Stimulated activated CD8-positive, alpha-beta memory T cell treated with anti-CD3 and anti-CD28 coated beads, Interleukin-12 subunit alpha, Interleukin-12 subunit beta, amount 100 ng/mL, for 4 hours (primary cell): ENCODE results near the gene WFDC12.
"Not testable (repeated sequence)": the region's sequence is repeated elsewhere in the genome, so short reads cannot be mapped to it uniquely, and the experiment has no call there.

Source experiments
- DNase-seq: peaks from one replicate; pipeline ENCODE4 v3.0.0-alpha.2; 2020; ENCODE audit warnings: low read depth

The WFDC12 gene, protein sequence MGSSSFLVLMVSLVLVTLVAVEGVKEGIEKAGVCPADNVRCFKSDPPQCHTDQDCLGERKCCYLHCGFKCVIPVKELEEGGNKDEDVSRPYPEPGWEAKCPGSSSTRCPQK

DNA sequence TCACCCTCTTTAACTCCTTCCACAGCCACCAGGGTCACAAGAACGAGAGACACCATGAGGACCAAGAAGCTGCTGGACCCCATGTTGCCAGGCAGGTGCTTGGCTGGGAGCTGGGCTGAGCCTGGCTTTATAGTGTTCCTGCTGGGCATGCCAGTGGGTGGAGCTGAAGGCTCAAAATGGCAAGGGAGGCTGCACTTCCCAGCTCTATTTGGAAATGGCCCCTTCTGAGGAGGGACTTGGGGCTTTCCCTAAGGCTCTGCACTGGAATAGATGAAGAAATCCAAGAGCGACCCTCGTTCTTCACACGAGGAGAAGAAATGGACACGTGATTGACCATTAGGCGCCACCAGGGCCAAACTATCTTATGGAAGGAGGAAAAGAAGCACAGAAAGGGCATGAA, at the start of gene WFDC12:
TSS of gene WFDC12 (minus strand) at position 101 of the 400 bp plus-strand sequence. CDS start at position 83, 18 bp downstream.
- no peak for DNase-seq

DNA sequence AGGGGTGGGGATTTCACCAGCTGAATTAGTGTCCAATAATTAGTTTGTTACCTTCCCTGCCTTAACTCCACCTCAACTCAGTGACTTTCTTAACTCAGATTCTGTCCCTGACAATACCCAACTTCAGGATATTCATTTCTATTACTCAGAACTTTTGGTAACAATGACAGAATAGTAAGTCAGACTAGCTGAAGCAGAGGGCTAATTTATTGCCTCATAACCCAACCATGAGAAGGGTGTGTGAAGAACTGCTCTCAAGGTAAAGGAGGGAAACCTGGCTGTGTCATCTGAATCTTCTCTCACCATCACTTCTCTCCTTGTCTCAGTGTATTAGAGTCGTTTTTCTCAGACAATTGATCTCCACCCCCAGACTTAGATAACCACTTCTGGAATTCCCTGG, 49.3 kb upstream of the WFDC12 start:
- no peak for DNase-seq

DNA sequence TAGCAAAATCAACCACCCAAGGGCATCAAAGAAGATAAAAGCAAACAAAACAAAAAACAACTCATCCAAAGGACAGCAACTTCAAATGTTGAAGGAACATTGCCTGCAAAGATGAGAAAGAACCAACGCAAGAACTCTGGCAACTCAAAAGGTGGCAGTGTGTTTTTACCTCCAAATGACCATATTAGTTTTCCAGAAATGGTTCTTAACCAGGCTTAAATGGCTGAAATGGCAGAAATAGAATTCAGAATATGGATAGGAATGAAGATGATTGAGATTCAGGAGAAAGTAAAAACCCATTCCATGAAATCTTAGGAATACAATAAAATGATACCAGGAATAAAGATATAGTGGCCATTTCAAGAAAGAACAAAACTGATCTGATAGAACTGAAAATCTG, 40.6 kb upstream of the WFDC12 start:
- no peak for DNase-seq

DNA sequence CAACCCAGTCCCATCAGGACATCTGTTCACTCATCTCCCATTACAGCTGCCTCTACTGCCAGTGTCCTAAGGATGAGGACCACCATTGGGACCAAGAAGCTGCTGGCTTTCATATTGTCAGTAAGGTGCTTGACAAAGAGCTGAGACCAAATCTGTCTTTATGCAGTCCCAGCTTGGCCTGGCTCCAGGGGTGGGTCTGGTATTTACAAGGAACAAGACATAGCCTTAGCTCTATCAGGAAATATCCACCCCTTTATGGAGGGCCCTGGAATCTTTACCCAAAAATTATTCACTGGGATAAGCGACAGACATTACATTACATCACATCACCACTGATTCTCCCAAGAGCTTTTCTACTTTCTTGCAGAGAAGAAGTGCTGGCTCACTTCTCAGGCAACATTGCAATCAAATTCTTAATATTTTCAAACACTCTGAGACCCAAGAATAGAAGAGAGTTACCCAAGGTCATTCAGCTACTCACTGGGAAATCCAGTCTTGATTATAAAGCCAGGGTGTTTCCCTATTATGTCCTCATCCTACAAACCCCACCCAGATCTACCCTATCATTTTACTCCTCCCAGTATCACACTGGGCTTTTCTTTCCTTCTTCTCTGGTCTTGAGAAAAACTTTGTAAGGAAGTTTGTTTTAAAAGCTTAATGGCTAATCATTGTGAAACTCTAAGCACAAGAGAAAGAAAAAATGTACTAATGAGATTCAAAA, 39.0 kb upstream of the WFDC12 start:
- no peak for DNase-seq

DNA sequence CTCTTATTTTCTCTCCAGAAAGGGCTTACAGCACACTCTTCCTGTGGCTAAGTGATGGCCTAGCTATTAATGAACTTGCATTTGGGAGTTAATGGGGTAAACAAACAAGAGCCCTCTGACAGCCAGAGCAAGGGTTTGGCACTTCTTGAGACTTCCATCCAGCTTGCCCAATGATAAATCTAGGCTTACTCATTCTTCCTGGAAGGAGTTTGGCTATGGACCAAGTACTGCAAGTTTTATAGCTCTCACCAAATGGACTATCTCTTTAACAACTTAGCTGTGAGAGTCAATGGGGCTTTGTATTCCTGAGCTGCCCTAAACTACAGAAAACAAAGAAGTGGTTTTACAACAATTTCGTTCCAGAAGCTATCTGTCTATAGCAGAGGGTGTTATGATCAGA, 33.7 kb upstream of the WFDC12 start:
- no peak for DNase-seq

DNA sequence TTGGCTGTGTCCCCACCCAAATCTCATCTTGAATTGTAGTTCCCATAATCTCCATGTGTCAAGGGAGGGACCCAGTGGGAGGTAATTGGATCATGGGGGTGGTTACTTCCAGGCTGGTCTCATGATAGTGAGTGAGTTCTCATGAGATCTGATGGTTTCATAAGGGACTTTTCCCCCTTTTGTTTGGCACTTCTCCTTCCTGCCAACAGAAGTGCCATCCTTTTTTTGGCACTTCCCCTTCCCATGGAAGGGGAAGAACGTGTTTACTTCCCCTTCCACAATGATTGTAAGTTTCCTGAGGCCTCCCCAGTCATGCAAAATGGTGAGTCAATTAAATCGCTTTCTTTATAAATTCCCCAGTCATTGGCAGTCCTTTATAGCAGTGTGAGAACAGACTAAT, 32.4 kb upstream of the WFDC12 start:
- DNase-seq = no peak

DNA sequence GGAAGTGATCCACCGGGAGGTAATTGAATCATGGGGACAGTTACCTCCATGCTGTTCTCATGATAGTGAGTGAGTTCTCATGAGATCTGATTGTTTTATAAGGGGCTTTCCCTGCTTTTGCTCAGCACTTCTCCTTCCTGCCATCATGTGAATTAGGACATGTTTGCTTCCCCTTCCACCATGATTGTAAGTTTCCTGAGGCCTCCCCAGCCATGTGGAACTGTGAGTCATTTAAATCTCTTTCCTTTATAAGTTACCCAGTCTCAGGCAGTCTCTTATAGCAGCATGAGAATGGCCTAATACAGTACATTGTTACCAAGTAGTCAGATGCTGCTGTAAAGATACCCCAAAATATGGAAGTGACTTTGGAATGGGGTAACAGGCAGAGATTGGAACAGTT, 30.5 kb upstream of the WFDC12 start:
- DNase-seq = not testable (repeated sequence)

DNA sequence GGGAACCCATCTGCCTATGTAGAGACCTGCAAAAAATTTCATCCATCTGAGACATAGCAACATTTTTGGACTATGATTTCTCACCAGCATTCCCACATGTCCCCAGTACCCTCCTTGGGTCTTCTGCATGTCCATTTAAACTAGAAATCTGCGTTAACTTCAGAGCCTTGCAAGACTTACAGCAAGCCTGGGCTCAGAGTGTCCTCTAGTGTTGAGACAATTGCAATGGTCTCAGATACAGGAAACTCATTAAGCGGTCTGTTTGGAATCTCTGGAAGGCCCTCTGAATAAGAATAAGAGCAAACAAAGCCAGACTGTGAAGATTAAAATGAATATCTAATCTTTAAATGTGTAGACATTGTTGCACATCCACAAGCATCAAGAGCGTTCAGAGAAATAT, 29.9 kb upstream of the WFDC12 start:
- DNase-seq = no peak

DNA sequence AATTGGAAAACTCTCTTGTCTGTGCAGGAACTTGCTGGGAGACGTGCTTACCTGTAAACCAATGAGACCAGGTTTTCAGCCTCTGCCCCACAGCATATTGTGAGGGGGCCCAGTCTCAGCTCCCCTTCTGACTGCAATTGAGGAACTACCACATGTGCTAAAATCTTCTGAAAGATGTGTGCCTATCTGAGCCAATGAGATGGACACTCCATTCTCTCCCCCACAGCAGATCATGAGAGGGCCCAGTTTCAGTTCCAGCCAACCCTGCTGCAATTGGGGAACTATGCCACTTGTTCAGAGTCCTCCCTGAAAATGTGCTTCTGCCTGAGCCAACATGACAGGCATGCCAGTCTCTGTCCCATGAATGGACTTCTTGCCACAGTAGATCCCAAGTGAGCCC, 29.5 kb upstream of the WFDC12 start:
- DNase-seq = no peak

DNA sequence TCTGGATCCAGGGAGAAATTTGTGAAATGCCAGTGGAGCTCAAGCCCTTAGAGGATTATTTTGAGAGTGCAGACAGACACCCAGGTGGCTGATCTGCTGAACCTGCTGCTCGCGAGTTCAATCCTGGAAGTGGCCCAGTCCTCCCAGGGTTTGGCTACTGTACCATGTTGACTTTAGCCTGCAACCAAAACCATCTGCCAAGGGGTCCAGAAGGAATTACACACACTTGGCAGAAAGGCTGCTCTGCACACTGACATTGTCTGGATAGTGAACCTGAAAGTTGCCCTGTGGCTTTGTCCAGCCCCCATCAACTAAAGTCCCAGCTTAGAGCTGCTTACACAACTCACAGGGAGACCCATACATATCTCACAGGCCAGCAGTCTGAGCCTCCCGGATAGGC, 28.9 kb upstream of the WFDC12 start:
- no peak for DNase-seq

DNA sequence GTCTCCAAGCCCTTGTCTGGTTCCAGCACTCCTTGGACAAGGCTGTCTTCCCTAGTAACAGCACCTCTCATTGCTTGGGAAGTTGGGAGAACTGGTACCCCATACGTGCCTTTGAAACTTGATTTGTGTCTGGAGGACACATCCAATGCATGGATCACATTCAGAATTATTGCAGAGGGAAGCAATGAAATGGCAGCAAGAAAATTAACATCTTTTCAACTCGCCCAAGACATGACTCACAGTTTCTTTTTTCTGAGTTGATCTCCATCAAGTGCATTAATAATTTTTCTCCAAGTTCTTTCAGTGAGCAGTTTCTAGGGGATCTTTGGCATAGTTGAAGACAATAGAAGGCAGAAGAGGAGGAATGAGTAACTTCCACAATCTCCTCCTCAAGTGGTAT, 28.1 kb upstream of the WFDC12 start:
- no peak for DNase-seq

DNA sequence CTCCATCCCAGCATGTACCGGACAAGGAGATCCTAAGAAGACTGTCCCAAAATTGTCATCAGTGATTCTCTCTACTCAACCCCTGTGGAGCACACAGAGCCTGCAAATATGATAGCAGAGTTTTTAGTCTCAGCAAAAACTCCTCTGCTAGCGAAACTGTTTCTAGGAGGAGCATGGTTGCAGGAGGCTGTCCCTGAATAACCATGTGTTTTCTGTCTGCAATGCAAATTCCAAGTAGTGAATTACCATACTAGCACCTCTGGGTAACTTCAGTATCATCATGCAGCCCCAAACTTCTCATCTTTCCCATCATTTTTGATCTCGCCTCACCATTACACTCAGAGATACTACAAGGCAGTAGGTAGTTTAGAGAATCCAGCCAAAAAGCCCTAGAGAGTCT, 24.8 kb upstream of the WFDC12 start:
- DNase-seq = no peak

DNA sequence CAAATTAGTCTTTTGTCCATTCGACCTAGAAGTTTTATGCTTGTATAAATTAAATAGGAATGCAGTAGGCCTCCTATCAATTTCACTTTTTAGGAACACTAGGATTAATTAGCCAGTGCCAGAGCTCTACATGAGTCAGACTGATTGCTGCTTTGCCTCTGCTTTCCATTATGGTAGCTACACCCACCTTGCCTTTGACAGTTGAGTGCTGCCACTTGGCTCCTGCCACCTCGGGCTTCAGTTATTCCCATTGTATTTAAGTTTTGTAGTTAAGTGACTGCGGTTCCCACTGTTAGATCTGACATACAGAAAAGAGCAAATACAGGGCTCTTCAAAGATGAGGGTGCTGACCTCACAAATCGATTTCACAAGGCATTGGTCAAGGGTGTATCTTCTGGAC, 16.6 kb upstream of the WFDC12 start:
- no peak for DNase-seq

DNA sequence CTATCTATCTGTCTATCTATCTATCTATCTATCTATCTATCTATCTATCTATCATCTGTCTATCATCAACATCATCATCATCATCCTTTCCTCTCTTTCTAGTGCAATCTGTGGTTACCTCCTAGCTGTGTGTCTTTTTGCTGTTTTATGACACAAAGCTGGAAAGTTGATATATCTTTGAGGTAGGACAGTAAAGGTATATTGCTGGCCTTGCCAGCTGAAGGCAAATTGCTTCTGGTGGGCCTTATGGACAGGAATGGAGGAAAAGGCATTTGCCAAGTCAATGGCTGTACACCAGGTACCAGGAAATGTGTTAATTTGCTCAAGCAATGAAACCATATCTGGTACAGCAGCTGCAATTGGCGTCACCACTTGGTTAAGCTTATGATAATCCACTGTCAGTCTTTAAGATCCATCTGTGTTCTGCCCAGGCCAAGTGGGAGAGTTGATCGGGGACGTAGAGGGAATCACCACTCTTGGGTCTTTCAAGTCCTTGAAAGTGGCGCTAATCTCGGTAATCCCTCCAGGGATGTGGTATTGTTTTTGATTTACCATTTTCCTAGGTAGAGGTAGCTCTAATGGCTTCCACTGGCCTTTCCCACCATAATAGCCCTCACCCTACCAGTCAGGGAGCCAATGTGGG, 15.6 kb upstream of the WFDC12 start:
- not testable (repeated sequence) for DNase-seq

DNA sequence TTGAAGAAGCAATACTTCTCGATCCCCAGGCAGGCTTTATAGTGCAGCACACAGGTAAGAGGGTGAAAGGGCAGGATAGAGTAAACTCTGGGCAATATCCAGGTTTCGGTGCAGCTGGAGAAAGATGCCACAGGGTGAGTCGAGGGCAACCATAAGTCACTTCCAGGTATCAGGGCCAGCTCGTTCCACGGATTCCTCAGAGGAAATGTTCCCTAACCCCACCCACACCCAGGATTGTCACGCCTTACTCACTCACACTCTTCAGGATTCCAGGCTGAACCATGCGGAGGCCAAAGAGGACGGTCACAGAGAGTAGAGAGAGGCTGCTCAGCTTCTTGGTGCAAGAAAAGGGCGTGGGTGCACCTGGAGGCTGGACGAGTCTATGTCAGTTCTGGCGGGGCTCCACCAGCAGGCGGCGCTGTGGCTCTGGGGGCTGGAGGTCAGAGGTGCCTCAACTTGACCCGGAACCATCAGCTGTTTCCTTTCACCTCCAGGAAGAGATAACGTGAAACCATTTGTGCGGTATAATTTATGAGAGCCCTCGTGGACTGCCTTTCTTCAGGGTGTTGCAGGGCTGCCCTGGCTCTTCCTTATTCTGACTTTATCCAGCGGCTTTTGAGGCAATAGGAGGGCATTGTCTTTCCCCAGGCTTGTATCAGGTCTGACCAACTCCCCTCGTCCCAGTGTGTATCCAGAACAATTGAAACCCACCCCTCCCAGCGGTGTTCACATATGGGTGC, 14.5 kb upstream of the WFDC12 start:
- DNase-seq = no peak

DNA sequence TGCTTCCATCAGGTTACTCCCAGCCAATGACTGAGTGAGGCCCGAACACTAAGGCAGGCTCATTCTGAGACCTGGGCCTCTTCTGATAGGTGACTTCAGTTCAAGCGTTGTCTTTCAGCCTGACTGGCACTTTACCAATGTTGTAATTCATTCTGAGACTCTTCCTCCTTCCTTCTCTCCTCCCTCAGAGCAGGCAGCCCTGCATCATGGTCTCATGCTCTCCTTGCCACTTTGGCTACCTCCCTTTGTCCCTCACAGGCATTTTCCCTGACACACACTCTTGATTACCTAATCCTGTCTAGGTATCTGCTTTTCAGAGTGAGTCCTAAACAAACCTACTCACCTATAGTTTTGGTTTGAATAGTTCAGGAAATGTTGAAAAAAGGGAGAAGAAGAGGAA, 12.6 kb upstream of the WFDC12 start:
- no peak for DNase-seq

DNA sequence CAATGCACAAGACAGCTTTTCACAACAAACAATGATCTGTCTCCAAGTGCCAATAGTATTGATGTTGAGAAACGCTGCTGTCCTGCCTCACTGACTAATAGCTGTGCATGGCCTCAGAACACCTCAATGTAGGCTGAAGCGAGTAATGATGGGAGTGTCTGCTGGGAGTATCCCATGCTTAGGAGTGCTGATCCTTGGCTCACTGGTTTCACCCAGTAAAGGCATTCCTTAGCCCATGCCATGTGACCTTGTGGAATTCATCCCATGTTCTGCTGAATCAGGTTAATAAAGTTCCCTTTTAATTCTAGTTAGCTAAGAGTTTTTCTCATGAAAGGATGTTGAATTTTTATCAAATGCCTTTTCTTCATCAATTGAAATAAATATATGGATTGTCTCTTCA, 3.8 kb upstream of the WFDC12 start:
- DNase-seq = no peak

DNA sequence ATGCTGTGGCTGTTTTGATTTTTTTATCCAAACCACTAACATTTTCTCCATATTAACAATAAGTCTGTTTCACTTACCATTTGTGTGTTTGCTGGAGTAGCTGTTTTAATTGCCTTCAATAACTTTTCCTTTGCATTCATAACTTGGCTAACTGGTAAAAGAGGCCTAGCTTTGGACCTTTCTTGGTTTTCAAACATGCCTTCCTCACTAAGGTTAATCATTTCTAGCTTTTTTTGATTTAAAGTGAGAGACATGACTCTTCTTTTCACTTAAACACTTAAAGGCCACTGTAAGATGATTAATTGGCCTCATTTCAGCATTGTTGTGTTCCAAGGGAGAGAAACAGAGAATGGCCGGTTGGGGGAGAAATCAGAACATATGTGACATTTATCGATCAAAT, 2.9 kb downstream of the WFDC12 start:
- DNase-seq = no peak

DNA sequence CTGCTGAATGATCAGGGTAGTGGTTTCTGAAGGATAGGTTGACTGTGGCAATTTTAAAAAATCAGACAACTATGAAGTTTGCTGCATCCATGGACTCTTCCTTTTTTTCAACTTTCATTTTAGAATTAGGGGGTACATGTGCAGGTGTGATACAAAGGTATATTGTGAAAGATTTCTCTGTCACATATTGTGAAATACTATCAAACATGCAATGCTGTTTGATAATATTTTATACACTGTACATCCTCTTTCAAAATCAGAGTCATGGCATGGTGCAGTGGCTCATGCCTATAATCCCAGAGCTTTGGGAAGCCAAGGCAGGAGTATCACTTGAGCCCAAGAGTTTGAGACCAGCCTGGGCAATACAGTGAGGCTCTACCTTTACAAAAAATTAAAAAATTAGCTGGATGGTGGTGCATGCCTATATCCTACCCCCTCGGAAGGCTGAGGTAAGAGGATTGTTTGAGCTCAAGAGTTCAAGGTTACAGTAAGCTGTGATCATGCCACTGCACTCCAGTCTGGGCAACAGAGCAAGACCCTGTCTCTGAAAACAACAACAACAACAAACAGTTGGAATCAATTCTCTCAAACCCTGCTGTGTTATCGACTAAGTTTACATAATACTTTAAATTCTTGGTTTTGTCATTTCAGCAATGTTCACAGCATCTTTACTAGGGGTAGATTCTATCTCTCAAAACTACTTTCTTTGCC, 4.6 kb downstream of the WFDC12 start:
- no peak for DNase-seq

DNA sequence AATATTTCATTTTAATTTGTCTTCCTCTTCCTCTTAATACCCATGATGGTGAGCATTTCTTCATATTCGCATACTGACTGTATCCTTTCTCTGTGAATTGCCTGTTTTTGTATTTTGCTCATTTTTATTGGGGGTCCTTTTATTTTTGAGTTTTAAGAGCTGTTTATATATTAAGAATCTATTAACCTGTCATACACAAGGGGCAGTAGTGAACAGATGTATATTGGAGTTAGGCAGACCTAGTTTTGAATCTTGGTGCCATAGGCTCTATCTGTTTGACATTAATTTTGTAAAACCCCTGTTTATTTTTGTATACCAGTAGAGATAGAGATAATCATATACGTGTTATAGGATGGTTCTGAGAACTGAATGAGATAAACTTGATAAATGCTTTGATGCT, 6.2 kb downstream of the WFDC12 start:
- DNase-seq = no peak

DNA sequence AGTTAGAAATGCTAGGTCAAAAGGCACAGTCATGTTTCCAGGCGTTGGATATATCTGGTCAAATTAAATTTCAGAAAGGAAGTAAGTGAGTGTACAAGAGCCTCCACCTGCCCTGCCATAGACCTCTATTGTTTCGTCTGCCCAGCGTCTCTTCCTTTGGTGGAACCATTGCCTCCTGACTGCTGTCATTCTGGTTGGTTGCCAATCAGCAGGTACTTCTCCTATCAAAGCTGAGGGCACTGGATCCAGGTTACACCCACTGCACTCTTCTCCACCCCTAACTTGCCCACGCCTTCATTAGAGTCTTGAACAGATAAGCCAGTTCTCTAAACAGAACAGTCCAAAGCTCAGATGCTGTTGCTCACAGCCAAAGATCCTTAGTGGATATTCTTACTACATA, 6.7 kb downstream of the WFDC12 start:
- no peak for DNase-seq

DNA sequence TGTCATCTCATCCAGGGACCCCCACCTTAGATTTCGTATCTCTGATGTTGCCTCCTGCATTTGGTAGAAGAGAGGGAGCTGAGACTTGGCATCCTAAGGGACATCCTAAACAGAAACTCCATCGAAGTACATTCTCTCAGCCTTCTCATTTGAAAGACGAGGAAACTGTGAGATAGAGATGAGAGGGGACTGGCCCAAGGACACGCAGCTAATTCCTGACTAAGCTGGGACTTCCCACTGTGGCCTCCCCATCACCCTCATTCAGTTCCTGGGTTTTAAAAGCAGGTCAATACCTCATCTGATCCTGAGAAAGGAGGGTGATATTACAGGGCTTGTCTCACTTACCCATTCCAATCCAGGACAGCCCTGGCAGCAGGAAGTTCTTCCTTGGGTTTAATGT, 8.4 kb downstream of the WFDC12 start:
- DNase-seq = no peak

DNA sequence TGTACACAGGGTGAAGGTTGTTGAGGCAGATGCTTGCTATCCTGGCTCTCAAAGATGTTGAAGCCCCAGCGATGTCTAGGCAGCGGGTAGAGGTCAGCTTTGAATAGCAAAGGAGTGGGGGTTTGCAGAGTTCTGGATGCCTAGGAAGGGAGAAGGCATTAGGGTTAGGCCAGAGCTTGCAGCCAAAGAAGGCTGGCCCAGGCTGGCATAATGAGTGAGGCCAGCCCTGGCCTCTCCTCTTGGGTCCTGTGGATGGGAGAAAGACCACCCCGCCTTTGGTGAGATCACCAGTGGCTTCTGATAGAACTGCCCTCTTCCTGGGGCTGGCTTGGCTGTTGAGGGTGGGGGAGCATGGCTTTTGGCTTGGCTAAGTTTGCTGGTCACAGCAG, 8.9 kb downstream of the WFDC12 start:
- no peak for DNase-seq
